Neutrophil (primary cell): ENCODE measurements around the gene TEC.
A peak's percentile ranks its signal among the peaks of the same experiment; 100 is the strongest.
"Not testable (repeated sequence)": the region's sequence is repeated elsewhere in the genome, so short reads cannot be mapped to it uniquely, and the experiment has no call there.

Source experiments
- H3K27ac ChIP-seq: fragments of 200-600 bp; sonication (generic); 2 replicates; pipeline ENCODE4 v1.5.1; 2016; ENCODE audit warnings: mild to moderate bottlenecking, moderate library complexity
- H3K27me3 ChIP-seq: fragments of 200-600 bp; sonication (generic); 2 replicates; pipeline ENCODE4 v1.6.0; 2016; ENCODE audit warnings: mild to moderate bottlenecking
- H3K36me3 ChIP-seq: fragments of 200-600 bp; sonication (generic); 2 replicates; pipeline ENCODE4 v1.5.1; 2017
- H3K4me1 ChIP-seq, 2 experiments: fragments of 200-600 bp in 1 of 2; sonication (generic) in 1 of 2; 1 replicate in 1 of 2; 2 replicates in 1 of 2; pipeline versions ENCODE4 v1.5.1 to v1.6.1; 2013 to 2016; ENCODE audit warnings: low read depth in 1 of 2, low read length in 1 of 2, mild to moderate bottlenecking in 1 of 2, moderate library complexity in 1 of 2; ENCODE audit not compliant: control insufficient read depth in 1 of 2, insufficient read depth in 1 of 2
- H3K4me3 ChIP-seq, 2 experiments: fragments of 200-600 bp in 1 of 2; sonication (generic) in 1 of 2; 1 replicate in 1 of 2; 2 replicates in 1 of 2; pipeline ENCODE4 v1.5.1; 2013 to 2016; ENCODE audit warnings: low read depth in 1 of 2, low read length in 1 of 2, mild to moderate bottlenecking in 1 of 2, moderate library complexity in 1 of 2
- H3K9me3 ChIP-seq: fragments of 200-600 bp; sonication (generic); 2 replicates; pipeline ENCODE4 v1.5.1; 2016
- TF ChIP-seq, protein P1 (sequence below): fragments of 200-600 bp; sonication (generic); IDR thresholded peaks from 2 replicates; pipeline ENCODE4 v1.5.1; 2016; ENCODE audit warnings: antibody characterized with exemption

The TEC gene

DNA sequence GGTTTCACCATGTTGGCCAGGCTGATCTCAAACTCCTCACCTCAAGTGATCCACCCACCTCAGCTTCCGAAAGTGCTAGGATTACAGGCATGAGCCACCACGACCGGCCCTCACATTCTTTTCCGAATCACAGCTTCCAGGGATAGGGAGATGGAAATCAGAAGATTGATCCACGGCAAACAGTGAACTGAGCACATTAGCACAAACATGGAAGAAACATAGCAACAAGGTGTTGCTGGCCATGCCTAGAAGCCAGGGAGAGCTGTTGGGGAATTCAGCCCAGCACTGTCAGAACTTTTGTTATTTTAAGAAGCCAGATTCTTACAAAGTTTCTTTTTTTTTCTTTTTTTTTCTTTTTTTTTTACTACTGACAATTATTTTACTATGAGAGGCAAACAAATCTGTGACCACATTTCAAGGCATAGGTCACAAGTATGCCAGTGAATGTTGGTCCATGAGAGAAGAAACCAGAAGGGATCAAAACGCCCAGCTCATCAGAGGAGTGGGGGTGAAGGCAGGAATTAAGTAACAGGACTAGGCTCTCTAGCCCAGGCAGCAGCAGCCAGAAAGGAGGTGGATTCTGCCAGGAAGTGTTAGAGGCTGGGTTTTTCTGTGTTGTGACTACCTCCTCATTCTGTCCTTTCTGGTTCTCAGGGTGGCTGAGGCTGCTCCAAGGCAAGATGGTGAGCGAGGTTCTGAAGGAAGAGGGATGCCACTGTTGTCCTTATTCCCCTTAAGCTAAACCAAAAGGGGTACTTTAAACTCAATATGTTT is 44.1 kb downstream of the TEC start:
- no peaks in the 10 kb centered on the region for H3K27me3 ChIP-seq
- H3K4me1 ChIP-seq: peaks cover 59 to 61% of the 10 kb centered on the region in 2 experiments
- TF ChIP-seq, protein P1, sequence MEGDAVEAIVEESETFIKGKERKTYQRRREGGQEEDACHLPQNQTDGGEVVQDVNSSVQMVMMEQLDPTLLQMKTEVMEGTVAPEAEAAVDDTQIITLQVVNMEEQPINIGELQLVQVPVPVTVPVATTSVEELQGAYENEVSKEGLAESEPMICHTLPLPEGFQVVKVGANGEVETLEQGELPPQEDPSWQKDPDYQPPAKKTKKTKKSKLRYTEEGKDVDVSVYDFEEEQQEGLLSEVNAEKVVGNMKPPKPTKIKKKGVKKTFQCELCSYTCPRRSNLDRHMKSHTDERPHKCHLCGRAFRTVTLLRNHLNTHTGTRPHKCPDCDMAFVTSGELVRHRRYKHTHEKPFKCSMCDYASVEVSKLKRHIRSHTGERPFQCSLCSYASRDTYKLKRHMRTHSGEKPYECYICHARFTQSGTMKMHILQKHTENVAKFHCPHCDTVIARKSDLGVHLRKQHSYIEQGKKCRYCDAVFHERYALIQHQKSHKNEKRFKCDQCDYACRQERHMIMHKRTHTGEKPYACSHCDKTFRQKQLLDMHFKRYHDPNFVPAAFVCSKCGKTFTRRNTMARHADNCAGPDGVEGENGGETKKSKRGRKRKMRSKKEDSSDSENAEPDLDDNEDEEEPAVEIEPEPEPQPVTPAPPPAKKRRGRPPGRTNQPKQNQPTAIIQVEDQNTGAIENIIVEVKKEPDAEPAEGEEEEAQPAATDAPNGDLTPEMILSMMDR: no peak
- H3K9me3 ChIP-seq: no peaks in the 10 kb centered on the region
- no peak overlapping the region for H3K4me3 ChIP-seq
- peak overlapping the region; percentile 72 for H3K27ac ChIP-seq
- H3K36me3 ChIP-seq: no peaks in the 10 kb centered on the region

DNA sequence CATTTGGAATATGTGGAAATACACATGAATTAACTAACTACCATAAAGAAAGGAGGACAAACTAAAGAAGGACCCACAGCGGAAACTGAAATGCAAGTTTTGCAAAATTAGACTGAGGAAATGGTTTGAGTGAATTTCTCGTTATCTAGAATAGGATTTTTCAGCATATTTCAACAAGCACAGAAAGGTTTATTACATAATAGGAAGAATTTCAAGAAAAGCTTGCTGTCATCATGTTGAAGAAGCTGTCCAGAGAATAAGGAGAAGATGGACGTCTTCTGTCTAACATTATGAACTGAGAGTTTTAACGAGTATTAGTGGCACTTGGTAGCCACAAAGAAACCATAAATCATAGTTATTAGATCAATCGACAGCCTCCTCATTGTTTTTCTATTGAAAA is 45.0 kb downstream of the TEC start:
- TF ChIP-seq, protein P1: no peak
- no peaks in the 10 kb centered on the region for H3K36me3 ChIP-seq
- no peaks in the 10 kb centered on the region for H3K9me3 ChIP-seq
- H3K27ac ChIP-seq: peak overlapping the region; percentile 72
- no peak overlapping the region for H3K4me3 ChIP-seq
- H3K4me1 ChIP-seq: peaks cover 59 to 61% of the 10 kb centered on the region in 2 experiments
- no peaks in the 10 kb centered on the region for H3K27me3 ChIP-seq

DNA sequence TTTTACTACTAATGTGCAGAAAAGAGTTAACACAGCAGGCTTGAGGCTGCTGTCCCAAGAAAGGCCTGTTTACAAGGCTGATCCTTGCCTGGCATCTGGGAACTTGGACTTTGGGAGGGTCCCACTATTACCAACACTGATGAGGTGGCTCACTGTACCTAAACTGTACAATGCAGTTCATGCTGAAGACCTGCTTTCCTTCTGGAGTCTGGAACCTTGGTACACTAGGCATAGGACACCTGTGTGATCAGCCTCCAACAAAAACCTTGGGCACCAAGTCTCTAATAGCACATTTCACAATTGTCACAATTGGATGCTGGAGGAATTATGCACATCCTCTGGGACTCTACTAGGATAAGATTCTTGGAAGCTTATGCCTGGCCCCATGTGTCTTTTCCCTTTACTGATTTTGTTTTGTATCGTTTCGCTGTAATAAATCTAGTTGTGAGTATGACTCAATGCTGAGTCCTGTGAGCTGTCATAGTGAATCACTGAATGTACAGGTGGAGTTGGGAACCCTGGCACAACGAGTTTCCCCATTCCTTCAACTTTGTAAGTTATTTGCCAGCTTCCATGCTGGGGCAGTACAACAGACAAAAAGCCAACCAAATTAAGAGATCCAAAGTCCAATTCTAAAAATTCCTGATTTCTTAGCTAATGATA is 45.9 kb downstream of the TEC start:
- H3K36me3 ChIP-seq: no peaks in the 10 kb centered on the region
- no peaks in the 10 kb centered on the region for H3K9me3 ChIP-seq
- TF ChIP-seq, protein P1: no peak
- H3K4me1 ChIP-seq: peaks cover 56 to 58% of the 10 kb centered on the region in 2 experiments
- H3K27ac ChIP-seq: peak overlapping the region; percentile 72
- H3K4me3 ChIP-seq: no peak overlapping the region
- H3K27me3 ChIP-seq: no peaks in the 10 kb centered on the region

DNA sequence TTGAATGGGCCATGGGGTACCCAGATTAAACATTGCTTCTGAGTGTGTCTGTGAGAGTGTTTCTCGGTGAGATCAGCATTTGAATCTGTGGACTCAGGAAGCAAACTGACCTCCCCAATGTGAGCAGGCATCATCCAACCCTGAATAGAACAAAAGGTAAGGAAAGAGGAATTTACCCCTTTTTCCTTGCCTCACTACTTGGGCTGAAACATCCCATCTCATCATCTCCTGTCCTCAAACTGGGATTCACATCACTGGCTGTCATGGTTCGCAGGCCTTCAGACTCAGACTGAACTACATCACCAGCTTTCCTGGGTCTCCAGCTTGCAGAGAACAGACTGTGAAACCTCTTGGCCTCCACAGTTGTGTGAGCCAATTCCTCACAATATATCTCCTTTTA is 47.1 kb downstream of the TEC start:
- Histone ChIP-seq H3K4me3 (no peak overlapping the region), H3K9me3 (no peaks in the 10 kb centered on the region), H3K4me1 (peaks cover 43 to 46% of the 10 kb centered on the region in 2 experiments), H3K36me3 (no peaks in the 10 kb centered on the region), H3K27me3 (no peaks in the 10 kb centered on the region), H3K27ac (no peak overlapping the region)
- TF ChIP-seq, protein P1: no peak

DNA sequence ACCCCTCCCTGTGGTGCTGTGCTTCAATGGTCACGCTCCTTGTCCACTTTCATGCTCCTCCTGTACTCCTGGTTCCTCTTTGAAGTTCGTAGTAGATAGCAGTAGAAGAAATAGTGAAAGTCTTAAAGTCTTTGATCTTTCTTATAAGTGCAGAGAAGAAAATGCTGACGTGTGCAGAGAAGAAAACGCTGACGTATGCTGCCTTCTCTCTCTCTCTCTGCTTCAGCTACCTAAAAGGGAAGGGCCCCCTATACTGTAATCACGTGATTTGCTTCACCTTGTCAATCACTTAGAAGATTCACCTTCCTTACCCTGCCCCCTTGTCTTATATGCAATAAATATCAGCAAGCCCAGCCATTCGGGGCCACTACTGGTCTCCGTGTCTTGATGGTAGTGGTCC is 50.2 kb downstream of the TEC start:
- H3K36me3 ChIP-seq, H3K27me3 ChIP-seq, H3K9me3 ChIP-seq, H3K27ac ChIP-seq, H3K4me3 ChIP-seq: not testable (repeated sequence)
- peaks cover 12 to 16% of the 10 kb centered on the region in 2 experiments for H3K4me1 ChIP-seq

DNA sequence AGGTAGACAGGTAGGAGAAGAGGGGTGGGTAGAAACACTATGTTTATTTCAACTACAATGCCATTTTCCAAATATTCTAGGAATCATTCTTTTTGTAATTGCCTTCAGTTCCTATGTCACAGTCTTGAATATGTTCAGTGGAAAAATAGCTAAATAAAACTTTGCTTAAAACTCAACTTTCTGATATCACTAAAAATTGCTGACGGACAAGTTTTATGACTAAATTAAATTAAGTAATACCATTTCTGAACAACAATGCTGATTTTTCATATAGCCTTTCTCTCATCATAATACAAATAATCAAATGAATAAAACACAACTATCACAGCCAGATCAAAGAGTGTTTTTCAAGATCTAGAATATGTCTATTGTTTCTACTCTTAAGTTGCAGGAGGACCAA is 53.1 kb downstream of the TEC start:
- Histone ChIP-seq H3K36me3 (no peaks in the 10 kb centered on the region), H3K4me3 (no peak overlapping the region), H3K27me3 (no peaks in the 10 kb centered on the region), H3K4me1 (peaks cover 17 to 20% of the 10 kb centered on the region in 2 experiments), H3K9me3 (no peaks in the 10 kb centered on the region), H3K27ac (no peak overlapping the region)
- TF ChIP-seq, protein P1: no peak
